Body of pancreas (tissue), 4 donors: ENCODE results near the gene HUNK. TPM values are rescaled to one million over a fixed set of nuclear protein-coding genes. Genes with fewer than 3 reads are reported as not detected.
A peak's percentile ranks its signal among the peaks of the same experiment; 100 is the strongest.

ENCODE experiments used
- ATAC-seq: fragments of 150-250 bp; one replicate; pipeline ENCODE4 v1.9.1; 2016
- DNase-seq, 4 donors: peaks; one replicate each; pipeline ENCODE4 v3.0.0-alpha.2; 2019
- H3K27ac ChIP-seq, 4 donors: fragments of 200-600 bp; sonication (generic); 1 replicate in 3 of 4; 2 replicates in 1 of 4; pipeline versions ENCODE4 v1.5.1 to v1.6.1; 2016 to 2019; ENCODE audit warnings: mild to moderate bottlenecking in 1 of 4, mixed read lengths in 1 of 4, moderate library complexity in 1 of 4
- H3K27me3 ChIP-seq, 2 donors: fragments of 200-600 bp; sonication (generic); one replicate each; pipeline ENCODE4 v1.6.0; 2016; ENCODE audit warnings: mild to moderate bottlenecking in 1 of 2
- H3K36me3 ChIP-seq, 2 donors: fragments of 200-600 bp; sonication (generic); replicated peaks in 1 of 2; 2 replicates each; pipeline ENCODE4 v1.5.1; 2016; ENCODE audit warnings: low read depth in 2 of 2; ENCODE audit not compliant: insufficient read depth in 1 of 2
- H3K4me1 ChIP-seq: fragments of 200-600 bp; sonication (generic); one replicate; pipeline ENCODE4 v1.6.0; 2016
- H3K4me3 ChIP-seq, 2 donors: fragments of 200-600 bp; sonication (generic); 1 replicate in 1 of 2; 2 replicates in 1 of 2; pipeline ENCODE4 v1.5.1; 2016 to 2019
- H3K9me3 ChIP-seq, 3 donors: fragments of 200-600 bp; sonication (generic); 1 replicate in 2 of 3; 2 replicates in 1 of 3; pipeline ENCODE4 v1.5.1; 2016
- CTCF ChIP-seq, 7 experiments: fragments of 450-650 bp in 4 of 7; fragments of 200-600 bp in 3 of 7; sonication (generic) in 3 of 7; IDR thresholded peaks; one replicate each; pipeline ENCODE4 v1.5.1; 2016 to 2019; ENCODE audit warnings: antibody characterized with exemption in 7 of 7
- POLR2A ChIP-seq, 3 donors: fragments of 450-650 bp; IDR thresholded peaks; one replicate each; pipeline ENCODE4 v1.6.1; 2016; ENCODE audit warnings: antibody characterized with exemption in 3 of 3, mild to moderate bottlenecking in 2 of 3
- WGBS, 2 donors: methylation state at CpG; one replicate each; pipeline ENCODE4 v1.1.5; 2017; 5-methylcytosine and 5-hydroxymethylcytosine counted together
- intact Hi-C: fragments of 100-400 bp; cut with DNase I; formaldehyde crosslinking; loops from one replicate; pipeline ENCODE4 v1.15.1; 2023
- total RNA-seq, 2 donors: library from RNA; depleted of rRNA; stranded (reverse); fragments of >200 nt; gene quantifications; one replicate each; pipeline ENCODE4 v1.1.0, GENCODE V29; 2016

Gene HUNK
- total RNA-seq: 1 to 10 TPM; 6.7 to 9.2 TPM

- Histone ChIP-seq H3K4me3 (peak within 1 kb of the TSS; percentile 74 to 76), H3K27me3 (no peaks in the 10 kb centered on the region), H3K36me3 (no peaks in the 10 kb centered on the region), H3K9me3 (no peaks in the 10 kb centered on the region), H3K27ac (peak within 1 kb of the TSS; percentile 86 to 96 (median 93)), H3K4me1 (peaks cover 48% of the 10 kb centered on the region)
- ATAC-seq (peak; percentile 51), DNase-seq (peak; percentile 73 to 78 (median 74))
- WGBS, 2 donors: 0 to 1% methylated on average over 1 to 74 of the region's 74 CpGs
- intact Hi-C loops: no loop called here
- peak in 2 of 7 experiments; percentile 18 to 20 for TF ChIP-seq CTCF (IDR thresholded peaks at IDR 0.05)
- TF ChIP-seq POLR2A (IDR thresholded peaks at IDR 0.05): peak; percentile 40 to 70 (median 67)
These were observed at the start of gene HUNK for GRCh38 chr21:31872452-31873274. Gene HUNK (plus strand): TSS chr21:31873020. CDS start chr21:31873675, 655 bp downstream.

- H3K27me3 ChIP-seq: no peaks in the 10 kb centered on the region
- H3K36me3 ChIP-seq: no peaks in the 10 kb centered on the region
- TF ChIP-seq CTCF (IDR thresholded peaks at IDR 0.05) (no peak), POLR2A (IDR thresholded peaks at IDR 0.05) (no peak)
- H3K4me1 ChIP-seq: no peaks in the 10 kb centered on the region
- no peak for DNase-seq
- H3K4me3 ChIP-seq: no peak overlapping the region
- WGBS, 2 donors: 68 to 69% methylated on average over 5 of the region's 5 CpGs
- intact Hi-C loops: no loop called here
- H3K9me3 ChIP-seq: no peaks in the 10 kb centered on the region
- no peak overlapping the region for H3K27ac ChIP-seq
- no peak for ATAC-seq
These were observed 42.9 kb upstream of the HUNK start for GRCh38 chr21:31829736-31830472.

GRCh38 chr21:31830701-31831100 is 42.1 kb upstream of the HUNK start:
- ATAC-seq (no peak), DNase-seq (no peak)
- no peaks in the 10 kb centered on the region for H3K9me3 ChIP-seq
- no peaks in the 10 kb centered on the region for H3K27me3 ChIP-seq
- no peak for TF ChIP-seq POLR2A (IDR thresholded peaks at IDR 0.05)
- no peak for TF ChIP-seq CTCF (IDR thresholded peaks at IDR 0.05)
- H3K4me3 ChIP-seq: no peak overlapping the region
- H3K4me1 ChIP-seq: no peaks in the 10 kb centered on the region
- WGBS, 2 donors: 51 to 59% methylated on average over 4 of the region's 4 CpGs
- intact Hi-C loops: no loop called here
- no peak overlapping the region for H3K27ac ChIP-seq
- no peaks in the 10 kb centered on the region for H3K36me3 ChIP-seq

GRCh38 chr21:31837041-31837440 is 35.8 kb upstream of the HUNK start:
- Histone ChIP-seq H3K36me3 (no peaks in the 10 kb centered on the region), H3K4me3 (no peak overlapping the region), H3K4me1 (no peaks in the 10 kb centered on the region), H3K27me3 (no peaks in the 10 kb centered on the region), H3K27ac (no peak overlapping the region), H3K9me3 (no peaks in the 10 kb centered on the region)
- intact Hi-C loops: no loop called here
- TF ChIP-seq POLR2A (IDR thresholded peaks at IDR 0.05) (no peak), CTCF (IDR thresholded peaks at IDR 0.05) (no peak)
- DNase-seq (no peak), ATAC-seq (no peak)
